WTC11 (cell line): ENCODE measurements around the gene CD34. TPM values are rescaled to one million over a fixed set of nuclear protein-coding genes. Genes with fewer than 3 reads are reported as not detected.

Experiments used
- ARID4B ChIP-seq: sonication (generic); formaldehyde crosslinking; IDR thresholded peaks from 2 replicates; pipeline ENCODE4 v1.8.0; 2023; ENCODE audit warnings: missing genetic modification reagents, mild to moderate bottlenecking, borderline replicate concordance
- ATF2 ChIP-seq: sonication (generic); formaldehyde crosslinking; IDR thresholded peaks from 2 replicates; pipeline ENCODE4 v1.8.1; 2022; ENCODE audit warnings: low read depth, missing genetic modification reagents, borderline replicate concordance
- ATF3 ChIP-seq: sonication (generic); formaldehyde crosslinking; conservative IDR thresholded peaks from 2 replicates; pipeline ENCODE4 v1.8.1; 2022; ENCODE audit warnings: mild to moderate bottlenecking, missing genetic modification reagents
- ATF6 ChIP-seq: sonication (generic); formaldehyde crosslinking; IDR thresholded peaks from 2 replicates; pipeline ENCODE4 v1.8.1; 2023; ENCODE audit warnings: mild to moderate bottlenecking, missing genetic modification reagents
- ELF4 ChIP-seq: sonication (generic); formaldehyde crosslinking; IDR thresholded peaks from 2 replicates; pipeline ENCODE4 v1.8.1; 2022; ENCODE audit warnings: low read depth, mild to moderate bottlenecking, moderate library complexity, missing genetic modification reagents
- EMX1 ChIP-seq: fragments of 250-450 bp; sonication (Bioruptor Pico); IDR thresholded peaks from 2 replicates; pipeline ENCODE4 v1.8.0; 2021; ENCODE audit warnings: mild to moderate bottlenecking
- MAX ChIP-seq: sonication (generic); formaldehyde crosslinking; IDR thresholded peaks from 2 replicates; pipeline ENCODE4 v1.8.0; 2022; ENCODE audit warnings: mild to moderate bottlenecking, missing genetic modification reagents
- TCF7 ChIP-seq: sonication (generic); formaldehyde crosslinking; IDR thresholded peaks from 2 replicates; pipeline ENCODE4 v1.8.0; 2022; ENCODE audit warnings: mild to moderate bottlenecking, low read depth, missing genetic modification reagents, moderate library complexity
- ZBTB43 ChIP-seq: sonication (generic); formaldehyde crosslinking; IDR thresholded peaks from 2 replicates; pipeline ENCODE4 v1.8.1; 2023; ENCODE audit warnings: mild to moderate bottlenecking, missing genetic modification reagents
- ZNF396 ChIP-seq: fragments of 250-450 bp; sonication (Bioruptor Pico); IDR thresholded peaks from 2 replicates; pipeline ENCODE4 v1.8.0; 2021; ENCODE audit warnings: mild to moderate bottlenecking, moderate library complexity, borderline replicate concordance
- ZNF532 ChIP-seq: fragments of 250-450 bp; sonication (Bioruptor Pico); IDR thresholded peaks from 2 replicates; pipeline ENCODE4 v1.9.0; 2021; ENCODE audit warnings: mild to moderate bottlenecking, borderline replicate concordance
- total RNA-seq: library from RNA; stranded (reverse); gene quantifications from 3 replicates; pipeline ENCODE4 v1.2.3, GENCODE V29; 2021

Gene CD34
- total RNA-seq, 1 experiment from 2014 or later, result 0.35 TPM

- no peak for TF ChIP-seq ARID4B (CRISPR knock-in tag)
- TF ChIP-seq ATF3 (CRISPR knock-in tag), result no peak
- TF ChIP-seq EMX1 (CRISPR knock-in tag), result no peak
- TF ChIP-seq ZBTB43 (CRISPR knock-in tag), result no peak
- TF ChIP-seq ZNF396 (CRISPR knock-in tag), result no peak
- no peak for TF ChIP-seq MAX (CRISPR knock-in tag)
- no peak for TF ChIP-seq ELF4
- no peak for TF ChIP-seq TCF7
- TF ChIP-seq ATF2, result no peak
- no peak for TF ChIP-seq ATF6 (CRISPR knock-in tag)
- no peak for TF ChIP-seq ZNF532
These were observed 8.7 kb upstream of the CD34 start (continued) for GRCh38 chr1:207919523-207920170.
